Muscle layer of duodenum (tissue), 2 donors: ENCODE results near the gene GRIN3A.
"Not testable (repeated sequence)": the region's sequence is repeated elsewhere in the genome, so short reads cannot be mapped to it uniquely, and the experiment has no call there.

Experiments used
- H3K27ac ChIP-seq: one replicate; pipeline ENCODE4 v1.7.0; 2013; ENCODE audit warnings: mild to moderate bottlenecking, low read length
- H3K27me3 ChIP-seq: one replicate; pipeline ENCODE4 v1.7.0; 2013; ENCODE audit warnings: low read depth, mild to moderate bottlenecking, control low read depth, low read length
- H3K36me3 ChIP-seq, 2 donors: one replicate each; pipeline ENCODE4 v1.7.0; 2013; ENCODE audit warnings: low read length in 2 of 2, control low read depth in 1 of 2, mild to moderate bottlenecking in 1 of 2; ENCODE audit not compliant: insufficient read depth in 2 of 2, control insufficient read depth in 1 of 2
- H3K4me1 ChIP-seq, 2 donors: one replicate each; pipeline ENCODE4 v1.7.0; 2013; ENCODE audit warnings: low read length in 2 of 2, mild to moderate bottlenecking in 2 of 2, control low read depth in 1 of 2, moderate library complexity in 1 of 2; ENCODE audit not compliant: insufficient read depth in 2 of 2, control insufficient read depth in 1 of 2
- H3K4me3 ChIP-seq, 2 donors: one replicate each; pipeline ENCODE4 v1.7.0; 2013; ENCODE audit warnings: low read length in 2 of 2, low read depth in 1 of 2, mild to moderate bottlenecking in 1 of 2
- H3K9me3 ChIP-seq, 2 donors: one replicate each; pipeline ENCODE4 v1.7.0; 2013; ENCODE audit warnings: low read length in 2 of 2, control low read depth in 1 of 2, mild to moderate bottlenecking in 1 of 2; ENCODE audit not compliant: control insufficient read depth in 1 of 2
- donor health status: healthy.

GRIN3A gene

GRCh38 chr9:101731429-101731828 lies 7.0 kb downstream of the GRIN3A start:
- Histone ChIP-seq H3K27ac (no peak overlapping the region), H3K27me3 (peaks cover under 1% of the 10 kb centered on the region), H3K36me3 (no peaks in the 10 kb centered on the region), H3K4me1 (peaks cover 0 to under 1% of the 10 kb centered on the region in 2 donors), H3K9me3 (no peaks in the 10 kb centered on the region), H3K4me3 (no peak overlapping the region)

- Histone ChIP-seq H3K4me1 (no peaks in the 10 kb centered on the region), H3K27ac (no peak overlapping the region), H3K9me3 (no peaks in the 10 kb centered on the region), H3K36me3 (no peaks in the 10 kb centered on the region), H3K4me3 (no peak overlapping the region), H3K27me3 (no peaks in the 10 kb centered on the region)
These were observed 10.6 kb downstream of the GRIN3A start for GRCh38 chr9:101727612-101728524.

GRCh38 chr9:101724271-101724670 lies 14.2 kb downstream of the GRIN3A start:
- H3K27me3 ChIP-seq, H3K4me1 ChIP-seq, H3K9me3 ChIP-seq, H3K27ac ChIP-seq, H3K4me3 ChIP-seq, H3K36me3 ChIP-seq: not testable (repeated sequence)

- no peak overlapping the region for H3K27ac ChIP-seq
- H3K36me3 ChIP-seq: no peaks in the 10 kb centered on the region
- H3K4me1 ChIP-seq: no peaks in the 10 kb centered on the region
- no peak overlapping the region for H3K4me3 ChIP-seq
- no peaks in the 10 kb centered on the region for H3K9me3 ChIP-seq
- no peaks in the 10 kb centered on the region for H3K27me3 ChIP-seq
These were observed 20.3 kb downstream of the GRIN3A start for GRCh38 chr9:101718192-101718591.

GRCh38 chr9:101716629-101717028 lies 21.8 kb downstream of the GRIN3A start:
- Histone ChIP-seq H3K27me3 (peaks cover under 1% of the 10 kb centered on the region), H3K9me3 (no peaks in the 10 kb centered on the region), H3K27ac (no peak overlapping the region), H3K4me1 (no peaks in the 10 kb centered on the region), H3K4me3 (no peak overlapping the region), H3K36me3 (no peaks in the 10 kb centered on the region)

GRCh38 chr9:101711330-101711941 lies 27.0 kb downstream of the GRIN3A start:
- H3K36me3 ChIP-seq: no peaks in the 10 kb centered on the region
- H3K9me3 ChIP-seq: no peaks in the 10 kb centered on the region
- no peak overlapping the region for H3K4me3 ChIP-seq
- H3K27ac ChIP-seq: no peak overlapping the region
- no peaks in the 10 kb centered on the region for H3K4me1 ChIP-seq
- H3K27me3 ChIP-seq: peaks cover 4% of the 10 kb centered on the region

GRCh38 chr9:101708855-101709254 lies 29.6 kb downstream of the GRIN3A start:
- H3K36me3 ChIP-seq: no peaks in the 10 kb centered on the region
- peaks cover 4% of the 10 kb centered on the region for H3K27me3 ChIP-seq
- H3K4me1 ChIP-seq: no peaks in the 10 kb centered on the region
- H3K9me3 ChIP-seq: no peaks in the 10 kb centered on the region
- no peak overlapping the region for H3K27ac ChIP-seq
- no peak overlapping the region for H3K4me3 ChIP-seq

- Histone ChIP-seq H3K4me3 (no peak overlapping the region), H3K4me1 (no peaks in the 10 kb centered on the region), H3K27me3 (peaks cover 4% of the 10 kb centered on the region), H3K27ac (no peak overlapping the region), H3K36me3 (no peaks in the 10 kb centered on the region), H3K9me3 (no peaks in the 10 kb centered on the region)
These were observed 30.7 kb downstream of the GRIN3A start for GRCh38 chr9:101707721-101708120.

- Histone ChIP-seq H3K9me3 (no peaks in the 10 kb centered on the region), H3K27me3 (peaks cover 4% of the 10 kb centered on the region), H3K36me3 (no peaks in the 10 kb centered on the region), H3K4me1 (no peaks in the 10 kb centered on the region), H3K4me3 (no peak overlapping the region), H3K27ac (no peak overlapping the region)
These were observed 31.4 kb downstream of the GRIN3A start for GRCh38 chr9:101706997-101707396.

GRCh38 chr9:101706261-101706798 lies 32.1 kb downstream of the GRIN3A start:
- H3K4me3 ChIP-seq: no peak overlapping the region
- H3K27me3 ChIP-seq: peaks cover under 1% of the 10 kb centered on the region
- H3K36me3 ChIP-seq: no peaks in the 10 kb centered on the region
- no peaks in the 10 kb centered on the region for H3K9me3 ChIP-seq
- no peak overlapping the region for H3K27ac ChIP-seq
- no peaks in the 10 kb centered on the region for H3K4me1 ChIP-seq

- Histone ChIP-seq H3K36me3 (no peaks in the 10 kb centered on the region), H3K4me1 (no peaks in the 10 kb centered on the region), H3K27ac (no peak overlapping the region), H3K27me3 (no peaks in the 10 kb centered on the region), H3K4me3 (peak overlapping the region; percentile 51 to 63), H3K9me3 (no peaks in the 10 kb centered on the region)
These were observed 33.2 kb downstream of the GRIN3A start for GRCh38 chr9:101705135-101705661.
